DMS114 treated with DMSO at 0.1 percent for 48 hours (cell line): Measurements from ENCODE around the gene UBXN10.

Experiments
- DNase-seq: peaks from one replicate; lab custom pipeline; 2025; ENCODE audit not compliant: unreplicated experiment; lab: John Stamatoyannopoulos, UW

Gene UBXN10

GRCh38 chr1:20185834-20186782 is at the start of gene UBXN10, which contains the start of gene PLA2G2C:
TSS of gene UBXN10 (plus strand) at chr1:20186096. CDS start at chr1:20190562, 4,466 bp downstream.
TSS of gene PLA2G2C (minus strand) at chr1:20186518. CDS start at chr1:20177363, 9,155 bp downstream.
- no peak for DNase-seq

- no peak for DNase-seq
Measured at GRCh38 chr1:20136249-20136648, 49.6 kb upstream of the UBXN10 start.

GRCh38 chr1:20137055-20137454 is 48.8 kb upstream of the UBXN10 start:
- DNase-seq = no peak

DNA sequence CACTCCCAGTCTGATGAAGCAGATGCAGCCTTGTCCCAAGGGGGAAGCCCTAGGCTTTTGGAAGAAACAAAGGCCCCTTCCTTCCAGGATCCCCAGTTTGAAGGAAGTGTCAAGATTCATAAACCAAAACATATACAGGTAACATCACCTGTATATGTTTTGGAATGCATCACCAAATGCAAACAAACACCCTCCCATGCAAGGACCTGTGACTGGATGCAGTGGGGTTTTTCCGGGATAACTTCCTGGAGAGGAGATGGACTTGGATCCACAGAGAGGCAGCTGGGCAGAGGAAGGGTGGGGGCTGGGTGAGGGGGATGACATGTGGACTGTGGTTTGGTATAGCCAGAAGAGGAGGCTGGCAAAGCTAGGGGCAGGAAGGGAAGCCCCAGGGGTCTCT is 48.3 kb upstream of the UBXN10 start:
- no peak for DNase-seq

GRCh38 chr1:20138346-20138745 is 47.5 kb upstream of the UBXN10 start:
- DNase-seq = no peak

GRCh38 chr1:20138961-20139550 is 46.8 kb upstream of the UBXN10 start, which contains the start of gene PLA2G2F:
TSS of gene PLA2G2F (plus strand) at chr1:20139323. CDS start at chr1:20139428, 105 bp downstream.
- DNase-seq = no peak

- no peak for DNase-seq
Measured at GRCh38 chr1:20139776-20140612, 45.9 kb upstream of the UBXN10 start.

GRCh38 chr1:20141001-20141400 is 44.9 kb upstream of the UBXN10 start:
- DNase-seq = no peak

- DNase-seq = no peak
Measured at GRCh38 chr1:20141466-20141865, 44.4 kb upstream of the UBXN10 start.

GRCh38 chr1:20142001-20142710 is 43.7 kb upstream of the UBXN10 start:
- no peak for DNase-seq

DNA sequence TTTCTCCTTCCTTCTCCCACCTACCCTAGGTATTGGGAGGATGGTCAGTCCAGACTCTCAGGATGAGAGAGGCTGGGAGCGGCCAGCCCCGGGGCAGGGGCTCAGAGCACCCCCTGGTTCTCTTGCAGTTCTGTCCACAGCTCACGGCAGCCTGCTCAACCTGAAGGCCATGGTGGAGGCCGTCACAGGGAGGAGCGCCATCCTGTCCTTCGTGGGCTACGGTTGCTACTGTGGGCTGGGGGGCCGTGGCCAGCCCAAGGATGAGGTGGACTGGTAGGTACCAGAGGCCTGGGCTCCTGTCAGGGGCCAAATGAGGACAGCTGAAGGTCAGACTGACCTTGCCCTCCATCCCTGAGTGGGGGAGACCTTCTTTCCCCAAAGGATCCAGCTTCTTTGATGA is 42.6 kb upstream of the UBXN10 start:
- DNase-seq = no peak

DNA sequence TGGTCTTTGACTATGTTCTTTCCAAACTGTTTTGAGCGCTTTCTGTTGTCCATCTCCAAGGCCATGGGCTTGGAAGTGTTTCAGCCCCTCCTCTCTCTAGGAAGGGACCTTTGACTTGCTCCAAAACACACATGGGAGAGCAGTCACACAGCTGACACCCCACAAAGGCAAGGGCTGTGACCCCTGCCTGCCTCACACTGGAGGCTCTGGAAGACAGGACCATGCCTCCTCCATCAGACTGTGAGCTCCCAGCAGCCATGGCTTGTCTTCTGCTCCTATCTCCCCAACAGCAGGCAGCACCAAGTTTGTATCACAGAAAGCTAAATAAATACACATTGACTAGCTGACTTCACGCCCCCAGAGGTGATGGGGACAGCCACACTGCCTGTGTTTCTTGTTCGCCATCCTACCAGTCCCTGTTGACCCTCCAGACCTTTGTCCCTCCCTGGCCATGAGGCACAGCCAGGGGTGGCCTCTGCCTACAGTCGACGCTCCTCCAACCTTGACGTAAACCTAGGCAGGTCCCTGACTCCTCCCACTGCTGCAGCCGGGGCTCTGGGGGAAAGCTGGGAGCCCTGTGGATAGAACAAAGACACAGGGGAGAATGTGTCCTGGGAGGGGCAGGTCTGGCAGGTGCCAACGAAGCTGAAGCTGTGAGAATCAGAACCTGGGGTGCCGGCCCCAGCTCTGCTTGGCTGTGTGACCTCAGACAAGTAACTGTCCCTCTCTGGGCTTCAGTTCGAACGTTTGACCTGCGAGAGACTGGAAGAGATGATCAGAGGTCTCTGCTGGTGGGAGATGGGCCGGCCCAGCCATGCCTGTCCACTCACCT is 41.9 kb upstream of the UBXN10 start:
- DNase-seq = no peak

DNA sequence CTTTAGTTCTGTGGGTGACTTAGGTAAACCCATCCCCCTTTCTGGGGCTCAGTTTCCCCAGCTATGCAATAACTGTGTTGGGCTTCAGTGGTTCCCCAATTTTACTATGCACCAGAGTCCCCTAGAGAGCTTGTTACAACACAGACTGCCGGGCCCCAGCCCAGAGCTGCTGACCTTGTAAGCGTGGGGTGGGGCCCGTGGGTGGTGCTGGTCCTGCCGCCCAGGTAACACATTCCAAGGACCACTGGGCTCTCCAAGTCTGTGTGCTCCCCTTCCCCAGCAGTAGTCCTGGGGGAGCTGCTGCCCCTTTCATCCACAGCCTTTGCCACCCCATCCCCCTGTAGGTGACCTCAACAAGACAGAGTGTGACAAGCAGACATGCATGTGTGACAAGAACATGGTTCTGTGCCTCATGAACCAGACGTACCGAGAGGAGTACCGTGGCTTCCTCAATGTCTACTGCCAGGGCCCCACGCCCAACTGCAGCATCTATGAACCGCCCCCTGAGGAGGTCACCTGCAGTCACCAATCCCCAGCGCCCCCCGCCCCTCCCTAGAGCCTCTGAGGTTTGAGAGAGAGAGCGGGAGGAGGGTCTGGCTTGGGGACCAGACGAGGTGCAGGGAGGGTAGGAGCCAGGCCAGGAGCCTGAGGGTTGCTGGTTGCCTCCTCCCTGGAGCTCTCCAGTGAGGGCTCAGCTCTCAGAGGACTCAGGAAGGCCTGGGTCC is 37.9 kb upstream of the UBXN10 start:
- no peak for DNase-seq

DNA sequence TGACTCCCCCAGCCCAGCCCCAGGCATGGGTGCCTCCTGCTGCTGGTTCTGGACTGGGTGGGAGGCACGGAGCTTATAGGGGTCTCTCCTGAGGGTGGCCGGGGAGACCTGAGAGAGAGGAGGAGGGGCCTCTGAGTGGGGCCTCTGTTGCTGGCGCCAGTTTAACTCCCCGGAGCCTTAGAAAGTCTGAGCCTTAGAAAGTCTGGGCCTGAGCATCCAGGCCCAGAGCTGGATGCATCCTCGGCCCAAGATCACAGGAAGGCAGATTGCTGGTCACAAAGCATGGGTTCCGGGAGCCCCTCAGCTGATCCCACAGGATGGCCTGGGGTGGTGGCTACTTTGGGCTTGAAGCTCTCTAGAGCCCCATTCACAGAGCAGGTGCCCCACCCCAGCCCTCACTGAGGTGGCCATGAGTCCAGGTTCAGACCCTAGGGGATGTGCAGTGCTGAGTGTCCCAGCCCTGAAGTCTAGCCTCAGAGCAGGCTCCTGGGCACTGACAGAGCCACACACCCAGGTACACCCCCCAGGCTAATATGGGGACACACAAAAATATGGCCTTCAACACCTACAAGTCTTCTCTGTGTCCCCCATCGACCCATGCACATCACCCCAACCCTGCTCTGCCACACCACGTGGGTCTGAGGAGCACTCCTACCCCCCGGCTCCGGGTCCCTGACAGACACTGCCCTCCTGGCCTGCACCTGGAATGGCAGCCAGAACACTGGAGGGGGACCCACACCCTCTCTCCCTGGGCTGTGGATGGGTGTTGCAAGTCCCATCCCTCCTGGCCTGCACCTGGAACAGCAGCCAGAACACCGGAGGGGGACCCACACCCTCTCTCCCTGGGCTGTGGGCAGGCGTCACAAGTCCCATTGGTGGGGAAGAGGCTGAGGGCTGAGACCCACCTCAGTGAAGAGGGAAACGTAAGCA is 37.1 kb upstream of the UBXN10 start:
- no peak for DNase-seq

DNA sequence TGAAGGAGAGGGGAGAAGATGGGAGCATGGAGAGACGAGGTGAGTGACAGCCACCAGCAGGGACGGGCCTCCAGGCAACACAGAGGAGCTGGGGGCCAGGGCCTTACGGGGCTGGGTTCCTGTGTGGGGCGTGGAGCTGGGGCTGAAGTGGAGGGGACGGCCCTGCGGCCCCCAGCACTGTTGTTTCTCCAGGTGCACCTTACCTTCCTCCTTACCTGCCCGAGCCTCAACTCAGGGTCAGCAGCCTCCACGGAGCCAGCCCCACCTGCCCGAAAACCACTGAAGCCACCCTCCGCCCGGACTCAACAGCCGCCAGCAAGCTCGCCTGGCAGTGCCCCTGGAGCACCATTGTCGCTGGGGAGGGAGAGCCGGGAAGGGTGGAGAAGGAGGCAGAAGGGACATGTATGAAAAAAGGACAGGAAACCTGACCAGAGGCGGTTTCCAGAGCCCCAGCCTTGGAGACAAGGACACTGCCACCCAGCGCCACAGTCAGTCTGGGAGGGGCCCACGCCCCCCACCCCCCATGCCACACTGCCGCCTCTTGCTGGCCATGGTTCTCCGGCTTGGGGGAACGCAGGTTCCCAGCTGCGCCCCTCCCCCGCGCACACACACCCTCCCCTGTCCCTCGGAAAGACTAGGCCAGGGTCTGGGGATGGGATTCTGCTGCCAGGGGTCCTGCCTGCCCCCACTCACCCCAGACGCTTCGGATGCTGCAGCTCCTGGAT is 36.1 kb upstream of the UBXN10 start:
- DNase-seq = no peak

DNA sequence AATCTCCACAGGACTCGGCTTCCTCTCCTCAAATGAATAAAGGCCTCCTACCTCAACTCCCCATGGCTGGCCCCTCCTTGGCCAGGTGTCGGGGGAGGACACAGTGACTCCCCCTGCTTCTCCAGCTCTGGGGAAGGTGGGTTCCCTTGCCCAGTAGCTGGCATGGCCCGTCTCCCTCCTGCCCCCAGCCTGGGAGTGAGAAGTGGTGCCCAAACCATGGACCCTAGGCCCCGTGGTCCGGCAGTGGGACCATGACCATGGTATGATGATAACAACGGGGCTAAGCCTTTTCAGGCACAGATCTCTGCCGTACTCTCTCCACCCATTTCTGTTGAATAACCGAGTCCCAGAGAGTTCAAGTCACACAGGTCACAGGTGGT is 35.6 kb upstream of the UBXN10 start:
- no peak for DNase-seq

DNA sequence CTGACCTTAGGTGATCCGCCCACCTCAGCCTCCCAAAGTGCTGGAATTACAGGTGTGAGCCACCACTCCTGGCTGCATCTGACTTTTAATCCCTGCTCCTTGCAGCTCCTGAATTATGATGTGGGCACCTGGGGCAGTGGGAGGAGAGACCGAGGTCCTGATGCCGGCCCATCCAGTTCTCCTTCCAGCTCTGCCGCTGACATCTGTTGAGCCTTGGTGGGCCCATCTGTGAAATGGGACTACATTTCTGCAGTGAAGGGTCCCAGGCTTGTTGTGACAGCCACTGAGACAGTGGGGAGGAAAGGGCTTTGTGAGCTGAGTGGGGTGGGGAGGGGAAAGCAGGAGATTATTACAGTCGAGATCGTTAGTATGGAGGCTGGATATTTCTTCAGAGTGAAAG is 34.9 kb upstream of the UBXN10 start:
- DNase-seq = no peak
